Measurements from ENCODE around the gene BMX. TPM values are rescaled to one million over a fixed set of nuclear protein-coding genes. Genes with fewer than 3 reads are reported as not detected.

BMX gene
- total RNA-seq, 1 donor from 2014 or later, result 2.0 TPM

- no peaks in the 10 kb centered on the region for H3K4me1 ChIP-seq
- intact Hi-C loops (cut with DNase I), result no loop called here
- no peak for DNase-seq (ENCODE audit: extremely low spot score in 2 of 2)
Measured at GRCh38 chrX:15602761-15603160, 102.2 kb downstream of the BMX start.

GRCh38 chrX:15605226-15605625, 104.6 kb downstream of the BMX start:
- no peak overlapping the region for H3K27ac ChIP-seq
- no peaks in the 10 kb centered on the region for H3K27me3 ChIP-seq
- no peaks in the 10 kb centered on the region for H3K4me1 ChIP-seq
- no peaks in the 10 kb centered on the region for H3K36me3 ChIP-seq
- no peak for DNase-seq (ENCODE audit: extremely low spot score in 2 of 2)
- TF ChIP-seq, protein P1, sequence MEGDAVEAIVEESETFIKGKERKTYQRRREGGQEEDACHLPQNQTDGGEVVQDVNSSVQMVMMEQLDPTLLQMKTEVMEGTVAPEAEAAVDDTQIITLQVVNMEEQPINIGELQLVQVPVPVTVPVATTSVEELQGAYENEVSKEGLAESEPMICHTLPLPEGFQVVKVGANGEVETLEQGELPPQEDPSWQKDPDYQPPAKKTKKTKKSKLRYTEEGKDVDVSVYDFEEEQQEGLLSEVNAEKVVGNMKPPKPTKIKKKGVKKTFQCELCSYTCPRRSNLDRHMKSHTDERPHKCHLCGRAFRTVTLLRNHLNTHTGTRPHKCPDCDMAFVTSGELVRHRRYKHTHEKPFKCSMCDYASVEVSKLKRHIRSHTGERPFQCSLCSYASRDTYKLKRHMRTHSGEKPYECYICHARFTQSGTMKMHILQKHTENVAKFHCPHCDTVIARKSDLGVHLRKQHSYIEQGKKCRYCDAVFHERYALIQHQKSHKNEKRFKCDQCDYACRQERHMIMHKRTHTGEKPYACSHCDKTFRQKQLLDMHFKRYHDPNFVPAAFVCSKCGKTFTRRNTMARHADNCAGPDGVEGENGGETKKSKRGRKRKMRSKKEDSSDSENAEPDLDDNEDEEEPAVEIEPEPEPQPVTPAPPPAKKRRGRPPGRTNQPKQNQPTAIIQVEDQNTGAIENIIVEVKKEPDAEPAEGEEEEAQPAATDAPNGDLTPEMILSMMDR (IDR thresholded peaks at IDR 0.05), result no peak
- no peaks in the 10 kb centered on the region for H3K9me3 ChIP-seq
- no peak overlapping the region for H3K4me3 ChIP-seq
- intact Hi-C loops (cut with DNase I), result no loop called here

More at GRCh38 chrX:15602761-15603160, 102.2 kb downstream of the BMX start:
- Histone ChIP-seq H3K27ac (no peak overlapping the region), H3K36me3 (no peaks in the 10 kb centered on the region), H3K4me3 (no peak overlapping the region), H3K9me3 (no peaks in the 10 kb centered on the region), H3K27me3 (no peaks in the 10 kb centered on the region)
- TF ChIP-seq, protein P1 (IDR thresholded peaks at IDR 0.05), result no peak
- no peak for TF ChIP-seq POLR2AphosphoS5 (IDR thresholded peaks at IDR 0.05; ENCODE audit: insufficient read depth in 1 of 2, low read depth in 1 of 2)
- TF ChIP-seq POLR2A (IDR thresholded peaks at IDR 0.05), result no peak

Other genes with a start within 250 kb of the BMX start
- gene ASB9, start 230.7 kb upstream of the BMX start, total RNA-seq, result 2.0 TPM
- gene ASB11, start 185.2 kb upstream of the BMX start, total RNA-seq, result not detected
- 8.8 TPM for gene PIGA, start 165.3 kb upstream of the BMX start, total RNA-seq
- 5.4 TPM for gene VEGFD, start 116.4 kb upstream of the BMX start, total RNA-seq
- gene PIR, start 7.5 kb upstream of the BMX start, total RNA-seq, result 24.1 TPM
- 0.49 TPM for gene ACE2, start 100.2 kb downstream of the BMX start, total RNA-seq
- gene CLTRN, start 164.0 kb downstream of the BMX start, total RNA-seq, result not detected
- 24.6 TPM for gene CA5B, start 237.5 kb downstream of the BMX start, total RNA-seq

All from vagina (tissue), 2 donors.